ENCODE results near the gene SLC17A8.

DNA sequence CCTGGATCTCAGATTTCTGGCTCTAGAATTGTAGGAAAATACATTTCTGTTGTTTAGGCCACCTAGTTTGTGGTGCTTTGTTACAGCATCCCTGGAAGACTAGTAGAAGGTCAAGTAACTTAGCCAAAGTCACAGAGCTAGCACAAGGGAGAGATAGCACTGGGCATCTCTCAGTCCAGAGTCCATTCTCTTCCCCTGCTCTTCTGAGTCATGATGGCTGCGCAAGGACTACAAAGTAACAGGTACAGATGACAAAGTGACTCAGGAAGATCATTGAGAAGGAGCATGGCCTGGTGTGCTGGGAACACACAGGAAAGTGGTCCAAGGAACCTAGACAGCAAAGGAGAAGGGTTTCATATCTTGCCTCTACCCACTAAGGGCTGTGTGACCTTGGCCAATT lies 19.3 kb downstream of the SLC17A8 start:
- TF ChIP-seq ZBTB8A (tag by site-specific recombination; IDR thresholded peaks at IDR 0.05) (no peak), MZF1 (tag by site-specific recombination; IDR thresholded peaks at IDR 0.05; ENCODE audit: borderline replicate concordance) (no peak), ZBTB1 (tag by site-specific recombination; IDR thresholded peaks at IDR 0.05) (no peak), SP2 (tag by site-specific recombination; IDR thresholded peaks at IDR 0.05) (no peak)
- TF ChIP-seq, protein P1, sequence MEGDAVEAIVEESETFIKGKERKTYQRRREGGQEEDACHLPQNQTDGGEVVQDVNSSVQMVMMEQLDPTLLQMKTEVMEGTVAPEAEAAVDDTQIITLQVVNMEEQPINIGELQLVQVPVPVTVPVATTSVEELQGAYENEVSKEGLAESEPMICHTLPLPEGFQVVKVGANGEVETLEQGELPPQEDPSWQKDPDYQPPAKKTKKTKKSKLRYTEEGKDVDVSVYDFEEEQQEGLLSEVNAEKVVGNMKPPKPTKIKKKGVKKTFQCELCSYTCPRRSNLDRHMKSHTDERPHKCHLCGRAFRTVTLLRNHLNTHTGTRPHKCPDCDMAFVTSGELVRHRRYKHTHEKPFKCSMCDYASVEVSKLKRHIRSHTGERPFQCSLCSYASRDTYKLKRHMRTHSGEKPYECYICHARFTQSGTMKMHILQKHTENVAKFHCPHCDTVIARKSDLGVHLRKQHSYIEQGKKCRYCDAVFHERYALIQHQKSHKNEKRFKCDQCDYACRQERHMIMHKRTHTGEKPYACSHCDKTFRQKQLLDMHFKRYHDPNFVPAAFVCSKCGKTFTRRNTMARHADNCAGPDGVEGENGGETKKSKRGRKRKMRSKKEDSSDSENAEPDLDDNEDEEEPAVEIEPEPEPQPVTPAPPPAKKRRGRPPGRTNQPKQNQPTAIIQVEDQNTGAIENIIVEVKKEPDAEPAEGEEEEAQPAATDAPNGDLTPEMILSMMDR (tag by site-specific recombination; IDR thresholded peaks at IDR 0.05): no peak
